ENCODE results near the gene EED.

EED gene

DNA sequence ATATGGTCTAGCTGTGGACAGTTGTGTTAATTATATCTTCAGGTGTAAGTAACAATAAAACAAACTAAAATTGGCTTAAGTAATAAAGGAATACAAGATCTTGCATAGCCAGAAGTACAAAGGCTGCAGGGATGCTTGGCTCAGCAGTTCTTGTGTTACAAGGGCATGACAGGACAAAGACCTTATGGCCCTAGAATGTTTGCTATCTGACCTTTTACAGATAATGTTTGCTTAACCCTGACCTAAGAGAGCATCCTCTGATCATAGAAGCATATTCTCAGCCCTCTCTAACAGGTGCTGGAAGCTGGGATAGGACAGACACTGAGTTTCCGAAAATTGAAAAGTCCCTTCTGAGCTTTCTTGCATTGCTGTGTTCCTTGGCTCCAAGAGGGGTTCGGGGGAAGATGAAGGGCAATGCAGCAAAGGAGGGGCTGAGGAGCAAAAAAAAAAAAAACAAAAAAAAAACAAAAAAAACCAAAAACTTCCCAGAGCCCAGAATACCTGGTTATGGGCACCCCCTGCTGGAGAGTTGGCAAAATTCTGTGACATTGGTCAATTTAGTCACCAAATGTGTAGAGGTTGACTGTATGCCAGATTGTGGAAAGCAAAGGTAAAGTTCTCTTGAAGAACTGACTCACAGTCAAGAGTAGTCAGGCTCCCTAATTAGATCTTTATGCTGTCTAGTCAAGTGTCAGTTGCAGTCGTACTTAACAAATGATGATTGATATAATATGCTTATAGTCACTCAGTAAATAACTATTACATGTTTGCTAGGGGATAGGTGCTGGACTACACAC lies 47.1 kb downstream of the EED start:
- Histone ChIP-seq H4K20me1 (ENCODE audit: insufficient read depth, low read length) (peaks cover 6% of the 10 kb centered on the region; the same call in 1 of the 2 replicates), H3K27me3 (ENCODE audit: low read depth, low read length) (no peaks in the 10 kb centered on the region), H2AFZ (ENCODE audit: low read depth, low read length) (no peak overlapping the region), H3K27ac (ENCODE audit: low read length) (no peak overlapping the region), H3K36me3 (replicated peaks; ENCODE audit: low read depth, low read length) (no peaks in the 10 kb centered on the region), H3K79me2 (ENCODE audit: low read length) (peaks cover 8% of the 10 kb centered on the region; the same call in 1 of the 2 replicates), H3K9me3 (ENCODE audit: insufficient read depth, low read length) (no peaks in the 10 kb centered on the region), H3K9ac (ENCODE audit: low read length) (no peak overlapping the region), H3K4me2 (ENCODE audit: low read length) (peak overlapping the region; percentile 20), H3K4me1 (ENCODE audit: low read length) (peaks cover 56% of the 10 kb centered on the region), H3K4me3 (ENCODE audit: low read length) (no peak overlapping the region)
- TF ChIP-seq, protein P1, sequence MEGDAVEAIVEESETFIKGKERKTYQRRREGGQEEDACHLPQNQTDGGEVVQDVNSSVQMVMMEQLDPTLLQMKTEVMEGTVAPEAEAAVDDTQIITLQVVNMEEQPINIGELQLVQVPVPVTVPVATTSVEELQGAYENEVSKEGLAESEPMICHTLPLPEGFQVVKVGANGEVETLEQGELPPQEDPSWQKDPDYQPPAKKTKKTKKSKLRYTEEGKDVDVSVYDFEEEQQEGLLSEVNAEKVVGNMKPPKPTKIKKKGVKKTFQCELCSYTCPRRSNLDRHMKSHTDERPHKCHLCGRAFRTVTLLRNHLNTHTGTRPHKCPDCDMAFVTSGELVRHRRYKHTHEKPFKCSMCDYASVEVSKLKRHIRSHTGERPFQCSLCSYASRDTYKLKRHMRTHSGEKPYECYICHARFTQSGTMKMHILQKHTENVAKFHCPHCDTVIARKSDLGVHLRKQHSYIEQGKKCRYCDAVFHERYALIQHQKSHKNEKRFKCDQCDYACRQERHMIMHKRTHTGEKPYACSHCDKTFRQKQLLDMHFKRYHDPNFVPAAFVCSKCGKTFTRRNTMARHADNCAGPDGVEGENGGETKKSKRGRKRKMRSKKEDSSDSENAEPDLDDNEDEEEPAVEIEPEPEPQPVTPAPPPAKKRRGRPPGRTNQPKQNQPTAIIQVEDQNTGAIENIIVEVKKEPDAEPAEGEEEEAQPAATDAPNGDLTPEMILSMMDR (IDR thresholded peaks at IDR 0.05; ENCODE audit: low read depth, low read length), result peak; percentile 95
- no peak for TF ChIP-seq EZH2phosphoT487 (IDR thresholded peaks at IDR 0.05; ENCODE audit: low read depth)

DNA sequence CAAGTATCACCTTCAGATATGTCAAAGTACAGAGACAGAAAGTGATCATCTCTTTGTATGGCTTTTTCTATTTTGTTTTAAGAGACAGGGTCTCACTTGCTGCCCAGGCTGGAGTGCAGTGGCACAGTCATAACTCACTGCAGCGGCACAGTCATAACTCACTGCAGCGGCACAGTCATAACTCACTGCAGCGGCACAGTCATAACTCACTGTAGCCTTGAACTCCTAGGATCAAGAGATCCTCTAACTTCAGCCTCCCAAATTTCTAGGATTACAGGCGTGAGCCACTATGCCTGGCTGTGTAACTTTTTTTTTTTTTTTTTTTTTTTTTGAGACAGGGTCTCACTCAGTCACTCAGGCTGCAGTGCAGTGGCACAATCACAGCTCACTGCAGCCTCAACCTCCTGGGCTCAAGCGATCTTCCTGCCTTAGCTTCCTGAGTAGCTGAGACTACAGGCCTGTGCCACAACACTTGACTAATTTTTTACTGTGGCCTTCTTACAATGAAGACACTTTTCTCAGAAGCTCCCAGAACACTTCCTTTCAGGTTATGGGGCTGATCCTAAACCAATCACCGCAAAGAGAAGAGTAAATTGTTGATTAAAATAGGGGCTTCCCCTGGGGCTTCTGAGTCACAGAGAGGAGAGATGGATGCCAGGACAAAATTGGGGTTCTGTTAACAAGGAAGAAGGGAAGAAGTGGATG lies 48.5 kb downstream of the EED start:
- Histone ChIP-seq H3K9me3 (ENCODE audit: insufficient read depth, low read length) (no peaks in the 10 kb centered on the region), H4K20me1 (ENCODE audit: insufficient read depth, low read length) (no peaks in the 10 kb centered on the region), H3K79me2 (ENCODE audit: low read length) (peaks cover 3% of the 10 kb centered on the region; the same call in 1 of the 2 replicates), H3K9ac (ENCODE audit: low read length) (no peak overlapping the region), H3K27ac (ENCODE audit: low read length) (no peak overlapping the region), H2AFZ (ENCODE audit: low read depth, low read length) (no peak overlapping the region), H3K27me3 (ENCODE audit: low read depth, low read length) (no peaks in the 10 kb centered on the region), H3K36me3 (replicated peaks; ENCODE audit: low read depth, low read length) (no peaks in the 10 kb centered on the region), H3K4me2 (ENCODE audit: low read length) (no peak overlapping the region), H3K4me3 (ENCODE audit: low read length) (no peak overlapping the region), H3K4me1 (ENCODE audit: low read length) (peaks cover 43% of the 10 kb centered on the region)
- TF ChIP-seq, protein P1 (IDR thresholded peaks at IDR 0.05; ENCODE audit: low read depth, low read length), result no peak
- TF ChIP-seq EZH2phosphoT487 (IDR thresholded peaks at IDR 0.05; ENCODE audit: low read depth), result no peak

DNA sequence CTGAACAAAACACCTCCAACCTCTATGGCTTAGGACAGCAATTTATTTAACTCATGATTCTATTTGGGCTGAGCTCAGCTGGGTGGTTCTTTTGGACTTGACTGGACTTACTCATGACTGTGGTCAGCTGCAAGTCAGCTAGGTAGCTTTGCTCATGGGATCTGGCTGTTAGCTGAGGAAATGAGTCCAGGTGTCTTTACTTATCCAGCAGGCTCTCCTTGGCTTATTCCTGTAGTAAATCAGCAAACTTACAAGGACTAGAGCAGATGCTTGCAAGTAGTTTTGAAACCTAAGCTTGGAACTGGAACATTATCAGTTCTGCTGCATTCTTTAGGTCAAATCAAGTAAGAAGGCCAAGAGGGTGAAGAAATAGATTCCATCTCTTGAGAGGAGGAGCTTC lies 49.5 kb downstream of the EED start:
- H4K20me1 ChIP-seq (ENCODE audit: insufficient read depth, low read length), result no peaks in the 10 kb centered on the region
- H3K36me3 ChIP-seq (replicated peaks; ENCODE audit: low read depth, low read length), result no peaks in the 10 kb centered on the region
- TF ChIP-seq EZH2phosphoT487 (IDR thresholded peaks at IDR 0.05; ENCODE audit: low read depth), result no peak
- TF ChIP-seq, protein P1 (IDR thresholded peaks at IDR 0.05; ENCODE audit: low read depth, low read length), result no peak
- no peak overlapping the region for H2AFZ ChIP-seq (ENCODE audit: low read depth, low read length)
- no peak overlapping the region for H3K4me2 ChIP-seq (ENCODE audit: low read length)
- no peak overlapping the region for H3K27ac ChIP-seq (ENCODE audit: low read length)
- H3K4me1 ChIP-seq (ENCODE audit: low read length), result peaks cover 33% of the 10 kb centered on the region
- H3K79me2 ChIP-seq (ENCODE audit: low read length), result no peaks in the 10 kb centered on the region
- H3K4me3 ChIP-seq (ENCODE audit: low read length), result no peak overlapping the region
- H3K9ac ChIP-seq (ENCODE audit: low read length), result no peak overlapping the region
- H3K9me3 ChIP-seq (ENCODE audit: insufficient read depth, low read length), result no peaks in the 10 kb centered on the region
- no peaks in the 10 kb centered on the region for H3K27me3 ChIP-seq (ENCODE audit: low read depth, low read length)

DNA sequence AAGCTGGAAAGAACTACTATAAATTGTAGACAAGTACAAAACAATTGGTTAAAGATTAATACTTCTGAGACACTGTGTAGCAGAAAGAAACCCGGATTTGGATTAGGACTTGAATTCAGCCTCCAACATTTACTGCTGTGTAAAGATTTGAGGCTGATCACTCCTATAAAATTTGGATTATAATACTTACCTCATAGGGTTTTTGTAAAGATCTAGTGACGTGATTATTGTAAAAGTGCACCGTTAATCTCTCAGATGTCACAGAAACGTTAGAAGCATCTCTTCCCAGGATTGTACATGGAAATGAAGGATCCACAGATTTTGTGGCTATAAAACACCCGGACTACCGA lies 57.2 kb downstream of the EED start:
- Histone ChIP-seq H3K4me1 (ENCODE audit: low read length) (peaks cover 23% of the 10 kb centered on the region), H2AFZ (ENCODE audit: low read depth, low read length) (peak overlapping the region; percentile 99), H3K79me2 (ENCODE audit: low read length) (peaks cover 33% of the 10 kb centered on the region), H3K36me3 (replicated peaks; ENCODE audit: low read depth, low read length) (no peaks in the 10 kb centered on the region), H3K4me2 (ENCODE audit: low read length) (peak overlapping the region; percentile 73), H3K27me3 (ENCODE audit: low read depth, low read length) (no peaks in the 10 kb centered on the region), H4K20me1 (ENCODE audit: insufficient read depth, low read length) (no peaks in the 10 kb centered on the region), H3K9me3 (ENCODE audit: insufficient read depth, low read length) (no peaks in the 10 kb centered on the region), H3K9ac (ENCODE audit: low read length) (peak overlapping the region; percentile 85), H3K4me3 (ENCODE audit: low read length) (peak overlapping the region; percentile 89), H3K27ac (ENCODE audit: low read length) (no peak overlapping the region)
- no peak for TF ChIP-seq EZH2phosphoT487 (IDR thresholded peaks at IDR 0.05; ENCODE audit: low read depth)
- TF ChIP-seq, protein P1 (IDR thresholded peaks at IDR 0.05; ENCODE audit: low read depth, low read length), result no peak

Data from OCI-LY3 (cell line).